ENCODE measurements around the gene EIF3L. TPM values are rescaled to one million over a fixed set of nuclear protein-coding genes. Genes with fewer than 3 reads are reported as not detected.

Gene EIF3L
- total and polyA plus RNA-seq, 7 experiments from 2014 or later = 338 to 586 (median 496) TPM

DNA sequence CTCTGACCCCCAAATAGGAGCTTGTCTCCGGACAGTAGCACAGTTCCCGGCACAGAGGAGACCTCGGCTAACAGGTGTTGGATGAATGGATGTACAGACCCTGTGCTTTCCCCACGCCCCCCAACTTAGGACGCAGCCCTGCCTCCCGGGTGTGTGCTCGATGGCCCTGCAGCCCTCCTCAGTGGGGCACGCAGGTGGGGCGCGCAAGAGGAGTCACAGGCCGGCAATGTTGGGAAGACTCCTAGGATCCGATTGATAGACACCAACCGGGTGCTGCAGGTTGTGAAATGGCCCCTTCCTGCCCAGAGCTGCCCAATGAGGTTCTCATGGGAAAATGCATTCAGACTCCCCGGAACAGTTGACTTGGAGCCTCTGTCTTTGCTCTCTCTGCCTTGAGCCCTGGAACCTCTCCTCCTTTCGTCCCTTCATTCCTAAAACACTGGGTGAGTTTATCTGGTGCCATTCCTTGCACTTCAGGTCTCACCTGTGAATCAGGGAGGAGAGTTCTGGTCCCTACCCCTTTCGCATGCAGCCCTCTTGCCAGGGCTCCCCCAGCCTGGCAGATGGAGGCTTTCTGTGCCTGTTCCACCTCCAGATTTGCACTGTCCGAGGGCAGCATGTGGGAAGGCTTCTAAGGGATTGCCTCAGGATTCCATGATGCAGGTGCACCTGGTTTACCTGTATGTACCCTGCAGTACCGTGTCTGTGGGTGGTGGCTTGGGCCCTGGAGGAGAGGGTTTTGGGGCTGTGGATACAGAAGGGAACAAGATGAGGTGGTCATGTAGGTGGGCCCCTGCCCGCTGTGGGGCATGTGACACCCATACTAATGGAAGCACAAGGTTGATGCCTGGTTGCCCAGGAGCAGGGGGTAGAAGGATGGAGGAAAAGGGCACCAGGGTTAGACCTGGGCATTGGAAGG is 58.1 kb downstream of the EIF3L start:
- H3K4me3 Mint-ChIP-seq = peak overlapping the region; percentile 69 to 92 (median 84)

DNA sequence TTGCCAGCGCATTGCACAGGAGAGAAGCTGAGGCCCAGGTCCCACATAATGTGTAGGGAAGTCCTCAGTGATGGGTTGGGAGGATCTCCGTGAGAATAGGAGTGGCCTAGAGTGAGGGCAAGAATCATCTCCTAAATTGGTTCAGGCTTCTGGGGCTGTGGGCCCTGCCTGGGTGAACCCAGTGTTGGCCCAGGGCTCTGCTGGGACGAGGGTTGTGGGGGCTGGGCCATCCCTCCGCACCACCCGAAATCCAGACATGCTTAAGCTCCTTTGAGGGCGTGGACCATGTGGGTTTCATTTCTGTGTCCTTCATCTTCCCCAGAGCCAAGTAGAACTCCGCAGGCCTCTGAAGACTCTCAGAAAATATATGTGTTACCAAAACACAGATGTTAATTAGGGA is 60.5 kb downstream of the EIF3L start:
- Histone ChIP-seq H3K9me3 (ENCODE audit: control insufficient read depth in 2 of 3, low read length in 3 of 3) (no peaks in the 10 kb centered on the region), H3K4me3 (ENCODE audit: low read length) (no peak overlapping the region), H3K4me1 (ENCODE audit: control insufficient read depth in 2 of 2, insufficient read depth in 2 of 2, low read length in 2 of 2) (peaks cover 0 to 9% of the 10 kb centered on the region in 2 donors), H3K36me3 (ENCODE audit: control insufficient read depth in 2 of 3, insufficient read depth in 3 of 3, low read length in 3 of 3) (peaks cover 0 to 7% (median 0%) of the 10 kb centered on the region in 3 experiments), H3K27me3 (ENCODE audit: control insufficient read depth in 2 of 2, insufficient read depth in 2 of 2, low read length in 2 of 2) (no peaks in the 10 kb centered on the region), H3K27ac (ENCODE audit: low read depth, low read length) (no peak overlapping the region)
- no peaks in the 10 kb centered on the region for H3K27me3 Mint-ChIP-seq
- DNase-seq (no peak), ATAC-seq (no peak)
- ChIA-PET POLR2A (interaction anchor here (1.2 kb wide), 1 partner anchor 13 kb away, joined by 5 read pairs; no protein-coding TSS in a partner anchor), CTCF (no interaction called here)
- intact Hi-C loops (cut with micrococcal nuclease) = no loop called here
- H3K4me1 Mint-ChIP-seq = peaks cover 21 to 45% (median 34%) of the 10 kb centered on the region in 7 donors
- peak overlapping the region in 3 of 9 donors; percentile 8 to 39 (median 28) for H3K27ac Mint-ChIP-seq
- H3K4me3 Mint-ChIP-seq = no peak overlapping the region
- peaks cover 0 to 2% (median 0%) of the 10 kb centered on the region in 11 donors for H3K9me3 Mint-ChIP-seq
- peaks cover 0 to 8% (median 4%) of the 10 kb centered on the region in 5 donors for H3K36me3 Mint-ChIP-seq

More for the DNA sequence above, 58.1 kb downstream of the EIF3L start:
- Mint-ChIP-seq H3K27ac (peak overlapping the region; percentile 68 to 90 (median 83)), H3K36me3 (peaks cover 0 to 5% (median 0%) of the 10 kb centered on the region in 5 donors), H3K9me3 (peaks cover 0 to 2% (median 0%) of the 10 kb centered on the region in 11 donors), H3K27me3 (no peaks in the 10 kb centered on the region), H3K4me1 (peaks cover 21 to 44% (median 34%) of the 10 kb centered on the region in 7 donors)
- Histone ChIP-seq H3K4me1 (ENCODE audit: control insufficient read depth in 2 of 2, insufficient read depth in 2 of 2, low read length in 2 of 2) (peaks cover 0 to 9% of the 10 kb centered on the region in 2 donors), H3K27me3 (ENCODE audit: control insufficient read depth in 2 of 2, insufficient read depth in 2 of 2, low read length in 2 of 2) (no peaks in the 10 kb centered on the region), H3K36me3 (ENCODE audit: control insufficient read depth in 2 of 3, insufficient read depth in 3 of 3, low read length in 3 of 3) (no peaks in the 10 kb centered on the region), H3K4me3 (ENCODE audit: low read length) (peak overlapping the region; percentile 47), H3K9me3 (ENCODE audit: control insufficient read depth in 2 of 3, low read length in 3 of 3) (no peaks in the 10 kb centered on the region), H3K27ac (ENCODE audit: low read depth, low read length) (peak overlapping the region; percentile 72)
- ATAC-seq (no peak), DNase-seq (peak in 1 of 9 donors; percentile 11)
- ChIA-PET POLR2A (interaction anchor here (0.6 to 3.6 kb wide), 4 partner anchors 9 to 23 kb away, joined by 3 to 39 read pairs (median 4); no protein-coding TSS in a partner anchor), CTCF (interaction anchor here (0.6 to 1.8 kb wide), 3 partner anchors 14 to 55 kb away, joined by 3 to 5 read pairs (median 4); no protein-coding TSS in a partner anchor)
- intact Hi-C loops (cut with micrococcal nuclease) = loop anchor here in 1 of 2 donors (1.0 kb wide), 1 partner anchor 10 kb away; no protein-coding TSS in a partner anchor

DNA sequence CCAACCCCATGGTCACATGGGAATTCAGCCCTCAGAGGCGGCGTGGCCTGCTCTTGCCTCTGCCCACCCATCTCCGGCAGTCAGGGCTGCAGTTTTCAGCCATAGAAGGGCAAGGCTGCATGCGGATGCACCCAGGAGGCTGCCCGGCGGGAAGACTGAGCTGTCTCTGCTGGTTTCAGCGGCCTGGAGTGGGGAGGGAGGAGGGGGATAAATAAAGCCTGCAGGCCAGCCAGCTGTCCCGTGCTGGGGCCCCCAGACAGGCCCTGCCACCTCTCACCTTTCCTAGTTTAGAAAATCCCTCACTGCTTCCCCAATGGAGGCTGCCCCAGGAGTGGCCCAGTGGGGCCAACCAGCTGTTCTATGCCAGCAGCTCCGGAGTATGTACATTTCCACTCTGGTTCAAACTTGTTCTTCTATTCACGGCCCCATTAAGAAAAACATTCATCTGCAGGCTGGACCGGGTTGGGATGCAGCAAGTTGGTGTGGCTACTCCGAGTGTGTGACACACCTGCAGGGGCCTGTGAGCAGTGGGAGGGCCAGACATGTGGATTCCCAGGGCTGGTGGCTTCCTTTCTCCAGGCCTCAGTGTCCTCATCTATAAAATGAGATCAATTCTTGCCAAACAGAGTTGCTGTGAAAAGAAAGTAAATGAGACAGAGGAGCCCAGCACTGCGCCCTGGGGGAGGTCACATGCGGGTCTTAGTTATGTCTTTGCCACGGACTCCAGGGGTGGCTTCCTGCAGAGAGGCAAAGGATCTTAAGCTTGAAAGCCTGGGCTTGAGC is 61.9 kb downstream of the EIF3L start:
- ATAC-seq (no peak), DNase-seq (no peak)
- CTCF ChIA-PET = no interaction called here
- H3K27me3 Mint-ChIP-seq = no peaks in the 10 kb centered on the region
- H3K4me3 Mint-ChIP-seq = peak overlapping the region in 1 of 10 donors; percentile 7
- Histone ChIP-seq H3K36me3 (ENCODE audit: control insufficient read depth in 2 of 3, insufficient read depth in 3 of 3, low read length in 3 of 3) (peaks cover 0 to 7% (median 0%) of the 10 kb centered on the region in 3 experiments), H3K4me3 (ENCODE audit: low read length) (no peak overlapping the region), H3K9me3 (ENCODE audit: control insufficient read depth in 2 of 3, low read length in 3 of 3) (no peaks in the 10 kb centered on the region), H3K27me3 (ENCODE audit: control insufficient read depth in 2 of 2, insufficient read depth in 2 of 2, low read length in 2 of 2) (no peaks in the 10 kb centered on the region), H3K27ac (ENCODE audit: low read depth, low read length) (no peak overlapping the region), H3K4me1 (ENCODE audit: control insufficient read depth in 2 of 2, insufficient read depth in 2 of 2, low read length in 2 of 2) (peaks cover 0 to 9% of the 10 kb centered on the region in 2 donors)
- H3K36me3 Mint-ChIP-seq = peaks cover 0 to 11% (median 4%) of the 10 kb centered on the region in 5 donors
- peaks cover 20 to 38% (median 28%) of the 10 kb centered on the region in 7 donors for H3K4me1 Mint-ChIP-seq
- peak overlapping the region in 6 of 9 donors; percentile 32 to 87 (median 45) for H3K27ac Mint-ChIP-seq
- H3K9me3 Mint-ChIP-seq = peaks cover 0 to 2% (median 0%) of the 10 kb centered on the region in 11 donors
- intact Hi-C loops (cut with micrococcal nuclease) = no loop called here
- POLR2A ChIA-PET = interaction anchor here (1.2 kb wide), 1 partner anchor 15 kb away, joined by 5 read pairs; no protein-coding TSS in a partner anchor

DNA sequence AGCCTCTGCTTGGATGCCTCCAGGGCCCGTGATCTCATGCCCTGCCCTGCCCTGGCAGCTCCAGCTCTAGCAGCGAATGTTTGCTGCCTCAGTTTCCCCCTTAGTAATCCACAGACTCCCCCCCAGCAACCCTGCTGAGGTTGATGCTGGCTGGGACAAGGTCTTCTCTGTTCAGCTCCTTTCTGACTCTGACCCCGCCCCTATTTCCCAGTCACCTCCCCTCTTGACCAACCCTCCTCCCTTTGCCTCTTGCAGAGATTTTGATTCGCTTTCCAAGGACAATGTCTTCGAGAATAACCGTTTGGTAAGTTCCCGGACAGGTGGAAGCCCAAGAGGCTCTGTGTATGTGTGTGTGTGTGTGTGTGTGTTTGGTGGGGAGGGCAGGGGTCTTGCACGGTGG is 62.5 kb downstream of the EIF3L start:
- no peaks in the 10 kb centered on the region for H3K27me3 ChIP-seq (ENCODE audit: control insufficient read depth in 2 of 2, insufficient read depth in 2 of 2, low read length in 2 of 2)
- Mint-ChIP-seq H3K27me3 (no peaks in the 10 kb centered on the region), H3K4me3 (no peak overlapping the region), H3K9me3 (peaks cover 0 to 2% (median 0%) of the 10 kb centered on the region in 11 donors), H3K4me1 (peaks cover 20 to 38% (median 28%) of the 10 kb centered on the region in 7 donors), H3K36me3 (peaks cover 0 to 16% (median 4%) of the 10 kb centered on the region in 5 donors), H3K27ac (peak overlapping the region in 6 of 9 donors; percentile 30 to 72 (median 50))
- ChIA-PET CTCF (no interaction called here), POLR2A (no interaction called here)
- no peak overlapping the region for H3K27ac ChIP-seq (ENCODE audit: low read depth, low read length)
- intact Hi-C loops (cut with micrococcal nuclease) = no loop called here
- ATAC-seq (no peak), DNase-seq (no peak)
- peaks cover 0 to 14% (median 0%) of the 10 kb centered on the region in 3 experiments for H3K36me3 ChIP-seq (ENCODE audit: control insufficient read depth in 2 of 3, insufficient read depth in 3 of 3, low read length in 3 of 3)
- H3K9me3 ChIP-seq (ENCODE audit: control insufficient read depth in 2 of 3, low read length in 3 of 3) = no peaks in the 10 kb centered on the region
- H3K4me1 ChIP-seq (ENCODE audit: control insufficient read depth in 2 of 2, insufficient read depth in 2 of 2, low read length in 2 of 2) = peaks cover 0 to 9% of the 10 kb centered on the region in 2 donors
- no peak overlapping the region for H3K4me3 ChIP-seq (ENCODE audit: low read length)

DNA sequence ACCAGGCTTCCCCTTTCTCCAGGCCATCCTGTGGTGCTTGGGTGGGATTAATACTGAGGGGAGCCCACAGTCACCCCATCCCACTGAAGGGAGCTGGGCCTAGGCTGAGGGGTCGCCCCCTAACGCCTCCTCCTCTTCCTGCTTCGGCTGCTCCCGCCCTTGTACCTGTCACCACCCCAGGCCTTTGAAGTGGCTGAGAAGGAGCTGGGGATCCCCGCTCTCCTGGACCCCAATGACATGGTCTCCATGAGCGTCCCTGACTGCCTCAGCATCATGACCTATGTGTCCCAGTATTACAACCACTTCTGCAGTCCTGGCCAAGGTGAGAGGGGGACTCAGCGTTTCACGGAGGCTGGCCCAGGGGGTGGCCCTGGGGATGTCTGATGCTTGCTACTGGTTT is 63.0 kb downstream of the EIF3L start:
- H3K4me3 ChIP-seq (ENCODE audit: low read length) = no peak overlapping the region
- H3K27me3 Mint-ChIP-seq = no peaks in the 10 kb centered on the region
- peaks cover 0 to 16% (median 4%) of the 10 kb centered on the region in 5 donors for H3K36me3 Mint-ChIP-seq
- ChIA-PET POLR2A (no interaction called here), CTCF (no interaction called here)
- H3K4me3 Mint-ChIP-seq = no peak overlapping the region
- H3K4me1 Mint-ChIP-seq = peaks cover 18 to 34% (median 26%) of the 10 kb centered on the region in 7 donors
- intact Hi-C loops (cut with micrococcal nuclease) = no loop called here
- ATAC-seq (peak; percentile 48), DNase-seq (peak in 1 of 9 donors; percentile 36)
- H3K4me1 ChIP-seq (ENCODE audit: control insufficient read depth in 2 of 2, insufficient read depth in 2 of 2, low read length in 2 of 2) = peaks cover 0 to 5% of the 10 kb centered on the region in 2 donors
- peaks cover 0 to 2% (median 0%) of the 10 kb centered on the region in 11 donors for H3K9me3 Mint-ChIP-seq
- no peaks in the 10 kb centered on the region for H3K9me3 ChIP-seq (ENCODE audit: control insufficient read depth in 2 of 3, low read length in 3 of 3)
- H3K27me3 ChIP-seq (ENCODE audit: control insufficient read depth in 2 of 2, insufficient read depth in 2 of 2, low read length in 2 of 2) = no peaks in the 10 kb centered on the region
- peak overlapping the region; percentile 3 for H3K27ac ChIP-seq (ENCODE audit: low read depth, low read length)
- peak overlapping the region in 6 of 9 donors; percentile 43 to 72 (median 59) for H3K27ac Mint-ChIP-seq
- peaks cover 0 to 16% (median 0%) of the 10 kb centered on the region in 3 experiments for H3K36me3 ChIP-seq (ENCODE audit: control insufficient read depth in 2 of 3, insufficient read depth in 3 of 3, low read length in 3 of 3)

DNA sequence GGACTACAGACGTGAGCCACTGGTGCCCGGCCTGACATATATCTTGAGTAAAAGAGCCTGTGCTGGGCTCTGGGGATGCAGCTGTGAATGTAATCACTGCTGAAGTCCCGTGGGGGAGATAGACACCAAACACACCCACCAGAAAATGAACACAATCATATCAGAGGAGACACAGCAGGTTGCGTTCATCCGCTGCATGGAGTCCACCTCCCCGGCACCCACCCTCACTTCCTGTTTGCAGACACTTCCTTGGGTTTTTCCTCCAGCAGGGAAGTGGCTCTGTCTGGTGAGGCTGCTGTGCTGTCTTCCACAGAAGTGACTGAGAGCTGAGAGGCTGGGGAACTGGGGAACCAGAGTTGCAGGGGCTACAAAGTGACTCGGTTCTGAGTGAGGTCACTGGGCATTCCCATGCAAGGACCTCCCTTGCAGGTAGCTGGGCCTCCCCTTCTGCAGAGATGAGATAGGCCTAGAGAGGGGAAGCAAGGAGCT is 64.1 kb downstream of the EIF3L start:
- H3K27me3 ChIP-seq (ENCODE audit: control insufficient read depth in 2 of 2, insufficient read depth in 2 of 2, low read length in 2 of 2) = no peaks in the 10 kb centered on the region
- intact Hi-C loops (cut with micrococcal nuclease) = no loop called here
- peak overlapping the region in 2 of 9 donors; percentile 25 to 62 for H3K27ac Mint-ChIP-seq
- peaks cover 0 to 2% (median 0%) of the 10 kb centered on the region in 11 donors for H3K9me3 Mint-ChIP-seq
- peaks cover 0 to 16% (median 0%) of the 10 kb centered on the region in 5 donors for H3K36me3 Mint-ChIP-seq
- no peak overlapping the region for H3K4me3 Mint-ChIP-seq
- no peak overlapping the region for H3K27ac ChIP-seq (ENCODE audit: low read depth, low read length)
- POLR2A ChIA-PET = no interaction called here
- peaks cover 0 to 27% (median 4%) of the 10 kb centered on the region in 3 experiments for H3K36me3 ChIP-seq (ENCODE audit: control insufficient read depth in 2 of 3, insufficient read depth in 3 of 3, low read length in 3 of 3)
- H3K27me3 Mint-ChIP-seq = no peaks in the 10 kb centered on the region
- ATAC-seq = no peak
- H3K9me3 ChIP-seq (ENCODE audit: control insufficient read depth in 2 of 3, low read length in 3 of 3) = no peaks in the 10 kb centered on the region
- DNase-seq = no peak
- no peak overlapping the region for H3K4me3 ChIP-seq (ENCODE audit: low read length)
- peaks cover 10 to 26% (median 18%) of the 10 kb centered on the region in 7 donors for H3K4me1 Mint-ChIP-seq
- CTCF ChIA-PET = interaction anchor here (1.1 kb wide), 1 partner anchor 50 kb away, joined by 3 read pairs; no protein-coding TSS in a partner anchor
- no peaks in the 10 kb centered on the region for H3K4me1 ChIP-seq (ENCODE audit: control insufficient read depth in 2 of 2, insufficient read depth in 2 of 2, low read length in 2 of 2)
